ENCODE measurements around the gene MRPL55.

Gene MRPL55

GRCh38 chr1:228082214-228082917, 26.7 kb downstream of the MRPL55 start, which contains the start of gene ARF1:
Gene ARF1 (plus strand): TSS chr1:228082708. CDS start chr1:228097115, 14,407 bp downstream.
- TF ChIP-seq, protein P1, sequence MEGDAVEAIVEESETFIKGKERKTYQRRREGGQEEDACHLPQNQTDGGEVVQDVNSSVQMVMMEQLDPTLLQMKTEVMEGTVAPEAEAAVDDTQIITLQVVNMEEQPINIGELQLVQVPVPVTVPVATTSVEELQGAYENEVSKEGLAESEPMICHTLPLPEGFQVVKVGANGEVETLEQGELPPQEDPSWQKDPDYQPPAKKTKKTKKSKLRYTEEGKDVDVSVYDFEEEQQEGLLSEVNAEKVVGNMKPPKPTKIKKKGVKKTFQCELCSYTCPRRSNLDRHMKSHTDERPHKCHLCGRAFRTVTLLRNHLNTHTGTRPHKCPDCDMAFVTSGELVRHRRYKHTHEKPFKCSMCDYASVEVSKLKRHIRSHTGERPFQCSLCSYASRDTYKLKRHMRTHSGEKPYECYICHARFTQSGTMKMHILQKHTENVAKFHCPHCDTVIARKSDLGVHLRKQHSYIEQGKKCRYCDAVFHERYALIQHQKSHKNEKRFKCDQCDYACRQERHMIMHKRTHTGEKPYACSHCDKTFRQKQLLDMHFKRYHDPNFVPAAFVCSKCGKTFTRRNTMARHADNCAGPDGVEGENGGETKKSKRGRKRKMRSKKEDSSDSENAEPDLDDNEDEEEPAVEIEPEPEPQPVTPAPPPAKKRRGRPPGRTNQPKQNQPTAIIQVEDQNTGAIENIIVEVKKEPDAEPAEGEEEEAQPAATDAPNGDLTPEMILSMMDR (conservative IDR thresholded peaks at IDR 0.05; ENCODE audit: low read depth, low read length) = no peak
- H4K20me1 ChIP-seq (ENCODE audit: insufficient read depth) = peaks cover 40% of the 10 kb centered on the region
- peak within 1 kb of the TSS; percentile 92 for H3K27ac ChIP-seq
- 0 out of 2 replicates have a peak, but pooled peaks cover 7% of the 10 kb centered on the region for H3K36me3 ChIP-seq (ENCODE audit: insufficient read depth)
- H2AFZ ChIP-seq (ENCODE audit: low read depth) = peak within 1 kb of the TSS; percentile 71
- peaks cover 87% of the 10 kb centered on the region for H3K79me2 ChIP-seq (ENCODE audit: insufficient read depth, low read depth)
- peak within 1 kb of the TSS; percentile 47 for H3K4me3 ChIP-seq (IDR thresholded peaks at IDR 0.05; ENCODE audit: insufficient read depth, low read depth, low read length)
- peak within 1 kb of the TSS; percentile 99 for H3K4me2 ChIP-seq
- peak within 1 kb of the TSS; percentile 99 for H3K9ac ChIP-seq
- H3K4me1 ChIP-seq (ENCODE audit: low read depth, poor library complexity, severe bottlenecking) = peaks cover 46% of the 10 kb centered on the region
- H3K27me3 ChIP-seq (ENCODE audit: insufficient read depth, low read depth) = no peaks in the 10 kb centered on the region

- Histone ChIP-seq H3K9ac (peak overlapping the region; percentile 99), H3K79me2 (ENCODE audit: insufficient read depth, low read depth) (peaks cover 80% of the 10 kb centered on the region), H3K4me2 (peak overlapping the region; percentile 90), H3K27ac (peak overlapping the region; percentile 92), H3K36me3 (ENCODE audit: insufficient read depth) (0 out of 2 replicates have a peak, but pooled peaks cover 7% of the 10 kb centered on the region), H2AFZ (ENCODE audit: low read depth) (peak overlapping the region; percentile 71), H3K4me3 (IDR thresholded peaks at IDR 0.05; ENCODE audit: insufficient read depth, low read depth, low read length) (peak overlapping the region; percentile 47), H4K20me1 (ENCODE audit: insufficient read depth) (peaks cover 33% of the 10 kb centered on the region), H3K4me1 (ENCODE audit: low read depth, poor library complexity, severe bottlenecking) (peaks cover 39% of the 10 kb centered on the region), H3K27me3 (ENCODE audit: insufficient read depth, low read depth) (no peaks in the 10 kb centered on the region)
- TF ChIP-seq, protein P1 (conservative IDR thresholded peaks at IDR 0.05; ENCODE audit: low read depth, low read length) = no peak
These were observed 27.4 kb downstream of the MRPL55 start for GRCh38 chr1:228081578-228082213.

DNA sequence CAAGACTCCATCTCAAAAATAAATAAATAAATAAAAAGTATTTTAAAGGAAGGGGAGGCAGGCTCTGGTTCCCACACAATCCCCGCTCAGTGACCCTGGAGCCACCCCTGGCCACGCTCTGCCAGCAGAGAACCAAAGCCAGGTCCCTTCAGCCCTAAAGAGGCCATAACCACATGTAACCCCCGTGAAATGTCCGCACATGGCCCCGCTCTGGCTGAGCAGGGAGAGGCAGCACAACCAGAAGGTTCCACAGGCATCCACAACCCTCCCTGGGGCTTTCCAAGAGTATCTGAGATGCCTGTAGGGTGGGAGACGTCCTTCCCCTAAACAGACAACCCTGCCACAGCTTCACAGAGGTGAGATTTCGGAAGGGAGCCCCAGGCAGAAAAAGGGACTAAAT, 28.0 kb downstream of the MRPL55 start:
- H3K79me2 ChIP-seq (ENCODE audit: insufficient read depth, low read depth) = peaks cover 75% of the 10 kb centered on the region
- peaks cover 28% of the 10 kb centered on the region for H4K20me1 ChIP-seq (ENCODE audit: insufficient read depth)
- peaks cover 34% of the 10 kb centered on the region for H3K4me1 ChIP-seq (ENCODE audit: low read depth, poor library complexity, severe bottlenecking)
- 0 out of 2 replicates have a peak, but pooled peaks cover 7% of the 10 kb centered on the region for H3K36me3 ChIP-seq (ENCODE audit: insufficient read depth)
- TF ChIP-seq, protein P1 (conservative IDR thresholded peaks at IDR 0.05; ENCODE audit: low read depth, low read length) = no peak
- peak overlapping the region; percentile 90 for H3K4me2 ChIP-seq
- peak overlapping the region; percentile 92 for H3K27ac ChIP-seq
- H3K4me3 ChIP-seq (IDR thresholded peaks at IDR 0.05; ENCODE audit: insufficient read depth, low read depth, low read length) = peak overlapping the region; percentile 47
- peak overlapping the region; percentile 99 for H3K9ac ChIP-seq
- H2AFZ ChIP-seq (ENCODE audit: low read depth) = peak overlapping the region; percentile 71; the same call in 1 of the 2 replicates
- no peaks in the 10 kb centered on the region for H3K27me3 ChIP-seq (ENCODE audit: insufficient read depth, low read depth)

DNA sequence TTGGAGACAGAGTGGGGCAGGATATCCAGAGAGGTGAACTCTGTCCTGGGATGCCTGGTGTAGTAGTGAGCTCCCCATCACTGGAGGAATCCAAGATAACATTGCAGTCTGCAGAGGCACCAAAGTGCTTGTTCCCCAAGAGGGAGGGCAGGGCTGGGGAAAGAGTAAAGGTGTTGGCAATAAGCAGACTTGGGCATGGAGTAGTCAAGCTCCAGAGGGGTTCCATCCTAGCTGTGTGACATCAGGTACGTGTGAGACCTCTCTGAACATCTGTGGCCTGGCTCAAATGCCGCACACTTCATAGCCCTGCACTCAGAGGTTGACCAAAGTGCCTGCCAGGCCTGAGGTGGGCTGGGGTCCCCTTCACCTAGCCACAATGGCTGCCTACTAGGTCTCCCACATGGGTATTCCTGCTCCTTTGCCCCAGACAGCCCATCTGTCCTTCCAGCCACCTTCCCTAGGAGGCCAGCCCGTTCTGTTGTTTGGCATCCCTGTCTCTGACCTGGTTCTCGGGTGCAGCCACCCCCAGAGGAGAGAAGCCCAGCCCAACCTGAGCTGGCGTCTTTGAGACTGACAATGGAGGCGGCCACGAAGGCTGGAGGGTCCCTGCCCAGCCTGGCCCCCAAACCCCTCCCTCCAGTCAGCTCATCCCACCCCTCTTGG, 29.4 kb downstream of the MRPL55 start:
- Histone ChIP-seq H4K20me1 (ENCODE audit: insufficient read depth) (peaks cover 14% of the 10 kb centered on the region), H3K9ac (no peak overlapping the region; the same call in 1 of the 2 replicates), H3K4me3 (IDR thresholded peaks at IDR 0.05; ENCODE audit: insufficient read depth, low read depth, low read length) (no peak overlapping the region), H2AFZ (ENCODE audit: low read depth) (no peak overlapping the region), H3K36me3 (ENCODE audit: insufficient read depth) (0 out of 2 replicates have a peak, but pooled peaks cover 7% of the 10 kb centered on the region), H3K4me2 (0 out of 2 replicates have a peak overlapping the region, but pooled peaks have one; percentile 90), H3K79me2 (ENCODE audit: insufficient read depth, low read depth) (peaks cover 61% of the 10 kb centered on the region), H3K4me1 (ENCODE audit: low read depth, poor library complexity, severe bottlenecking) (peaks cover 20% of the 10 kb centered on the region), H3K27me3 (ENCODE audit: insufficient read depth, low read depth) (no peaks in the 10 kb centered on the region), H3K27ac (no peak overlapping the region)
- TF ChIP-seq, protein P1 (conservative IDR thresholded peaks at IDR 0.05; ENCODE audit: low read depth, low read length) = no peak
